ENCODE measurements around the gene UGT1A6. TPM values are rescaled to one million over a fixed set of nuclear protein-coding genes. Genes with fewer than 3 reads are reported as not detected.

Gene UGT1A6
- polyA plus RNA-seq, 1 of the 3 experiments (the other 2 are of a cell fraction) = not detected

DNA sequence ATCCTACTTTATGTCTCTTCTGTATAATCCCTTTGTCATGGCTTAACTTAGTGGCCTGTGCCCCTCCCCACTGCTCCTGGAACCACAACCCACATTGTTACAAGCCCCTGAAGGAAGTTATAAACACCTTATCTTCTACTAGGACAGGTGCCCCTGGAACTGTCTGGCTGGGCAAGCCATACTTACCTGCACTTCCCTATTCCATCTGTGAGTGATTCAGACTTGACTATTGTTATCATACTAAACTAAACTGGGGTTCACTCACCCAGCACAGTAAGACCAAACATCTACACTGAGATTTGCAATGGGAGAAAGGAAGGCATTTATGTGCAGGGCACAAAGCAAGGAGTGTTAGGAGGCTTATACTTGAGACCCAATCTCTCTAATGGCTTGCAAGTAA, 3.7 kb upstream of the UGT1A6 start:
- DNase-seq = no peak
- TF ChIP-seq MEF2A (IDR thresholded peaks at IDR 0.05; ENCODE audit: borderline replicate concordance, low read depth) (no peak), TEAD4 (IDR thresholded peaks at IDR 0.05; ENCODE audit: borderline replicate concordance, insufficient read depth) (no peak), FOXM1 (IDR thresholded peaks at IDR 0.05; ENCODE audit: low read depth) (no peak), GATA2 (CRISPR knock-in tag; IDR thresholded peaks at IDR 0.05) (no peak), ELF1 (IDR thresholded peaks at IDR 0.05) (no peak), SMC3 (IDR thresholded peaks at IDR 0.05; ENCODE audit: low read depth, low read length) (no peak), EP300 (IDR thresholded peaks at IDR 0.05; ENCODE audit: borderline replicate concordance in 1 of 2, low read depth in 1 of 2, low read length in 1 of 2) (no peak), RXRA (IDR thresholded peaks at IDR 0.05; ENCODE audit: borderline replicate concordance, low read depth) (no peak), NRF1 (IDR thresholded peaks at IDR 0.05; ENCODE audit: low read depth, low read length) (no peak), RFX5 (IDR thresholded peaks at IDR 0.05; ENCODE audit: low read length) (no peak), FOSL2 (IDR thresholded peaks at IDR 0.05; ENCODE audit: borderline replicate concordance, low read depth) (no peak)
- TF ChIP-seq, protein P1, sequence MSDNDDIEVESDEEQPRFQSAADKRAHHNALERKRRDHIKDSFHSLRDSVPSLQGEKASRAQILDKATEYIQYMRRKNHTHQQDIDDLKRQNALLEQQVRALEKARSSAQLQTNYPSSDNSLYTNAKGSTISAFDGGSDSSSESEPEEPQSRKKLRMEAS (IDR thresholded peaks at IDR 0.05; ENCODE audit: low read depth) = no peak
- no peaks in the 10 kb centered on the region for H3F3A ChIP-seq (replicated peaks; ENCODE audit: insufficient read depth)
- H3K36me3 ChIP-seq (replicated peaks in 1 of 2; ENCODE audit: control insufficient read depth in 1 of 2, insufficient read depth in 2 of 2, low read length in 1 of 2) = no peaks in the 10 kb centered on the region
- H2AFZ ChIP-seq (ENCODE audit: low read depth) = no peak overlapping the region
- H3K27me3 ChIP-seq (ENCODE audit: insufficient read depth) = no peaks in the 10 kb centered on the region
- no peaks in the 10 kb centered on the region for H3K79me2 ChIP-seq (ENCODE audit: insufficient read depth)
- H3K9me2 ChIP-seq = no peaks in the 10 kb centered on the region
- H3K27ac ChIP-seq (ENCODE audit: low read depth in 2 of 2, low read length in 1 of 2) = no peak overlapping the region
- no peak overlapping the region for H3K9ac ChIP-seq
- no peak overlapping the region for H3K4me2 ChIP-seq
- POLR2A ChIA-PET = no interaction called here
- no peaks in the 10 kb centered on the region for H3K9me3 ChIP-seq
- CTCF ChIA-PET = no interaction called here
- no peaks in the 10 kb centered on the region for H3K4me1 ChIP-seq (ENCODE audit: control insufficient read depth in 1 of 2, insufficient read depth in 2 of 2, low read depth in 1 of 2, low read length in 1 of 2)
- H3K4me3 ChIP-seq (ENCODE audit: low read depth in 2 of 2, low read length in 1 of 2) = no peak overlapping the region
- H4K20me1 ChIP-seq (ENCODE audit: insufficient read depth) = no peaks in the 10 kb centered on the region

DNA sequence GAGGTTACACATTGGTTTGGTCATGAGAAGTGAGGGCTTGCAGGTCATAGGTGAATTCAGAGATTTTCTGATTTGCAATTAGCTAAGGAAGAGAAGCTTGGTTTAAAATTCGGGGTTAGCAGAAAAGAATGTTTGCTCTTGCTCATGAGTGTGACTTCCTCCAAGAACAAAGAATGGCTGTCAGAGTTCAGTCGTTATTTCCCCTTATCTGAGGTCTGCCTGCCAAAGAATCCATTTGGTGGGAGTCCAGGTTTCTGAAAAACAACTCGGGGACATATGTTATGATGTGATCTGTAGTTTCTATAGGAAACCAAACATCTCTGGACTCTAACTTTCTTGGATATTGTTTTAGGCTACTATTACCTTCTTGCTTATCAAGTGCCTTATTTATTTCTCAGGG, 3.2 kb upstream of the UGT1A6 start:
- Histone ChIP-seq H3K36me3 (replicated peaks in 1 of 2; ENCODE audit: control insufficient read depth in 1 of 2, insufficient read depth in 2 of 2, low read length in 1 of 2) (no peaks in the 10 kb centered on the region), H4K20me1 (ENCODE audit: insufficient read depth) (no peaks in the 10 kb centered on the region), H3F3A (replicated peaks; ENCODE audit: insufficient read depth) (no peaks in the 10 kb centered on the region), H3K4me3 (ENCODE audit: low read depth in 2 of 2, low read length in 1 of 2) (no peak overlapping the region), H3K27me3 (ENCODE audit: insufficient read depth) (no peaks in the 10 kb centered on the region), H3K9ac (no peak overlapping the region), H3K27ac (ENCODE audit: low read depth in 2 of 2, low read length in 1 of 2) (no peak overlapping the region), H3K4me1 (ENCODE audit: control insufficient read depth in 1 of 2, insufficient read depth in 2 of 2, low read depth in 1 of 2, low read length in 1 of 2) (no peaks in the 10 kb centered on the region), H3K79me2 (ENCODE audit: insufficient read depth) (no peaks in the 10 kb centered on the region), H3K4me2 (no peak overlapping the region), H3K9me2 (no peaks in the 10 kb centered on the region), H3K9me3 (no peaks in the 10 kb centered on the region), H2AFZ (ENCODE audit: low read depth) (no peak overlapping the region)
- ChIA-PET POLR2A (no interaction called here), CTCF (no interaction called here)
- no peak for DNase-seq
- TF ChIP-seq MEF2A (IDR thresholded peaks at IDR 0.05; ENCODE audit: borderline replicate concordance, low read depth) = no peak
- no peak for TF ChIP-seq NRF1 (IDR thresholded peaks at IDR 0.05; ENCODE audit: low read depth, low read length)
- no peak for TF ChIP-seq TCF12 (IDR thresholded peaks at IDR 0.05)
- no peak for TF ChIP-seq POLR2AphosphoS5 (IDR thresholded peaks at IDR 0.05; ENCODE audit: low read depth, low read length)
- TF ChIP-seq SMC3 (IDR thresholded peaks at IDR 0.05; ENCODE audit: low read depth, low read length) = no peak
- TF ChIP-seq MXI1 (IDR thresholded peaks at IDR 0.05; ENCODE audit: low read depth, low read length) = no peak
- TF ChIP-seq, protein P2, sequence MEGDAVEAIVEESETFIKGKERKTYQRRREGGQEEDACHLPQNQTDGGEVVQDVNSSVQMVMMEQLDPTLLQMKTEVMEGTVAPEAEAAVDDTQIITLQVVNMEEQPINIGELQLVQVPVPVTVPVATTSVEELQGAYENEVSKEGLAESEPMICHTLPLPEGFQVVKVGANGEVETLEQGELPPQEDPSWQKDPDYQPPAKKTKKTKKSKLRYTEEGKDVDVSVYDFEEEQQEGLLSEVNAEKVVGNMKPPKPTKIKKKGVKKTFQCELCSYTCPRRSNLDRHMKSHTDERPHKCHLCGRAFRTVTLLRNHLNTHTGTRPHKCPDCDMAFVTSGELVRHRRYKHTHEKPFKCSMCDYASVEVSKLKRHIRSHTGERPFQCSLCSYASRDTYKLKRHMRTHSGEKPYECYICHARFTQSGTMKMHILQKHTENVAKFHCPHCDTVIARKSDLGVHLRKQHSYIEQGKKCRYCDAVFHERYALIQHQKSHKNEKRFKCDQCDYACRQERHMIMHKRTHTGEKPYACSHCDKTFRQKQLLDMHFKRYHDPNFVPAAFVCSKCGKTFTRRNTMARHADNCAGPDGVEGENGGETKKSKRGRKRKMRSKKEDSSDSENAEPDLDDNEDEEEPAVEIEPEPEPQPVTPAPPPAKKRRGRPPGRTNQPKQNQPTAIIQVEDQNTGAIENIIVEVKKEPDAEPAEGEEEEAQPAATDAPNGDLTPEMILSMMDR (IDR thresholded peaks at IDR 0.05) = no peak
- TF ChIP-seq RFX5 (IDR thresholded peaks at IDR 0.05; ENCODE audit: low read length) = no peak
- no peak for TF ChIP-seq RXRA (IDR thresholded peaks at IDR 0.05; ENCODE audit: borderline replicate concordance, low read depth)
- TF ChIP-seq FOXJ3 (CRISPR knock-in tag; IDR thresholded peaks at IDR 0.05) = no peak
- TF ChIP-seq GABPA (IDR thresholded peaks at IDR 0.05; ENCODE audit: low read depth) = no peak
- no peak for TF ChIP-seq NFIC (IDR thresholded peaks at IDR 0.05; ENCODE audit: borderline replicate concordance)
- no peak for TF ChIP-seq TAF1 (IDR thresholded peaks at IDR 0.05; ENCODE audit: borderline replicate concordance, low read depth, low read length)
- TF ChIP-seq, protein P3, sequence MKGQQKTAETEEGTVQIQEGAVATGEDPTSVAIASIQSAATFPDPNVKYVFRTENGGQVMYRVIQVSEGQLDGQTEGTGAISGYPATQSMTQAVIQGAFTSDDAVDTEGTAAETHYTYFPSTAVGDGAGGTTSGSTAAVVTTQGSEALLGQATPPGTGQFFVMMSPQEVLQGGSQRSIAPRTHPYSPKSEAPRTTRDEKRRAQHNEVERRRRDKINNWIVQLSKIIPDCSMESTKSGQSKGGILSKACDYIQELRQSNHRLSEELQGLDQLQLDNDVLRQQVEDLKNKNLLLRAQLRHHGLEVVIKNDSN (IDR thresholded peaks at IDR 0.05; ENCODE audit: borderline replicate concordance, low read depth) = no peak
- TF ChIP-seq RAD21 (IDR thresholded peaks at IDR 0.05; ENCODE audit: low read length) = no peak
- TF ChIP-seq, protein P4, sequence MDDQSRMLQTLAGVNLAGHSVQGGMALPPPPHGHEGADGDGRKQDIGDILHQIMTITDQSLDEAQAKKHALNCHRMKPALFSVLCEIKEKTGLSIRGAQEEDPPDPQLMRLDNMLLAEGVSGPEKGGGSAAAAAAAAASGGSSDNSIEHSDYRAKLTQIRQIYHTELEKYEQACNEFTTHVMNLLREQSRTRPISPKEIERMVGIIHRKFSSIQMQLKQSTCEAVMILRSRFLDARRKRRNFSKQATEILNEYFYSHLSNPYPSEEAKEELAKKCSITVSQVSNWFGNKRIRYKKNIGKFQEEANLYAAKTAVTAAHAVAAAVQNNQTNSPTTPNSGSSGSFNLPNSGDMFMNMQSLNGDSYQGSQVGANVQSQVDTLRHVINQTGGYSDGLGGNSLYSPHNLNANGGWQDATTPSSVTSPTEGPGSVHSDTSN (IDR thresholded peaks at IDR 0.05) = no peak
- TF ChIP-seq, protein P5, sequence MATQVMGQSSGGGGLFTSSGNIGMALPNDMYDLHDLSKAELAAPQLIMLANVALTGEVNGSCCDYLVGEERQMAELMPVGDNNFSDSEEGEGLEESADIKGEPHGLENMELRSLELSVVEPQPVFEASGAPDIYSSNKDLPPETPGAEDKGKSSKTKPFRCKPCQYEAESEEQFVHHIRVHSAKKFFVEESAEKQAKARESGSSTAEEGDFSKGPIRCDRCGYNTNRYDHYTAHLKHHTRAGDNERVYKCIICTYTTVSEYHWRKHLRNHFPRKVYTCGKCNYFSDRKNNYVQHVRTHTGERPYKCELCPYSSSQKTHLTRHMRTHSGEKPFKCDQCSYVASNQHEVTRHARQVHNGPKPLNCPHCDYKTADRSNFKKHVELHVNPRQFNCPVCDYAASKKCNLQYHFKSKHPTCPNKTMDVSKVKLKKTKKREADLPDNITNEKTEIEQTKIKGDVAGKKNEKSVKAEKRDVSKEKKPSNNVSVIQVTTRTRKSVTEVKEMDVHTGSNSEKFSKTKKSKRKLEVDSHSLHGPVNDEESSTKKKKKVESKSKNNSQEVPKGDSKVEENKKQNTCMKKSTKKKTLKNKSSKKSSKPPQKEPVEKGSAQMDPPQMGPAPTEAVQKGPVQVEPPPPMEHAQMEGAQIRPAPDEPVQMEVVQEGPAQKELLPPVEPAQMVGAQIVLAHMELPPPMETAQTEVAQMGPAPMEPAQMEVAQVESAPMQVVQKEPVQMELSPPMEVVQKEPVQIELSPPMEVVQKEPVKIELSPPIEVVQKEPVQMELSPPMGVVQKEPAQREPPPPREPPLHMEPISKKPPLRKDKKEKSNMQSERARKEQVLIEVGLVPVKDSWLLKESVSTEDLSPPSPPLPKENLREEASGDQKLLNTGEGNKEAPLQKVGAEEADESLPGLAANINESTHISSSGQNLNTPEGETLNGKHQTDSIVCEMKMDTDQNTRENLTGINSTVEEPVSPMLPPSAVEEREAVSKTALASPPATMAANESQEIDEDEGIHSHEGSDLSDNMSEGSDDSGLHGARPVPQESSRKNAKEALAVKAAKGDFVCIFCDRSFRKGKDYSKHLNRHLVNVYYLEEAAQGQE (IDR thresholded peaks at IDR 0.05; ENCODE audit: low read depth, low read length) = no peak
- WGBS (ENCODE audit: low lambda C conversion rate) = 23% methylated on average over 3 of the region's 3 CpGs

Data from SK-N-SH (cell line).